ENCODE measurements around the gene KIF26B.

The KIF26B gene

GRCh38 chr1:245544236-245544635, 389.5 kb downstream of the KIF26B start:
- Histone ChIP-seq H2AFZ (ENCODE audit: low read length) (no peak overlapping the region), H3K27ac (ENCODE audit: low read length) (no peak overlapping the region), H3K4me2 (ENCODE audit: low read depth, low read length) (no peak overlapping the region), H3K36me3 (replicated peaks; ENCODE audit: insufficient read depth, low read length) (no peaks in the 10 kb centered on the region), H3K9me2 (replicated peaks; ENCODE audit: insufficient read depth, low read length) (no peaks in the 10 kb centered on the region), H4K20me1 (ENCODE audit: insufficient read depth, low read length) (no peaks in the 10 kb centered on the region), H3K79me2 (ENCODE audit: low read length) (no peaks in the 10 kb centered on the region), H3K4me1 (ENCODE audit: low read length) (peaks cover 4% of the 10 kb centered on the region), H3K9ac (ENCODE audit: low read length) (no peak overlapping the region), H3K4me3 (ENCODE audit: low read length) (no peak overlapping the region), H3K27me3 (replicated peaks; ENCODE audit: insufficient read depth, low read length) (no peaks in the 10 kb centered on the region), H3K9me3 (replicated peaks; ENCODE audit: insufficient read depth, low read length) (no peaks in the 10 kb centered on the region), H3F3A (ENCODE audit: insufficient read depth, low read length) (no peaks in the 10 kb centered on the region)
- DNase-seq: no peak
- no peak for TF ChIP-seq EZH2 (optimal IDR thresholded peaks at IDR 0.05; ENCODE audit: low read depth, low read length)
- TF ChIP-seq EZH2phosphoT487 (IDR thresholded peaks at IDR 0.05; ENCODE audit: low read length): no peak
- TF ChIP-seq CTCF (IDR thresholded peaks at IDR 0.05; ENCODE audit: low read length): no peak

- Histone ChIP-seq H3K9ac (ENCODE audit: low read length) (no peak overlapping the region), H2AFZ (ENCODE audit: low read length) (peak overlapping the region; percentile 22), H3K4me2 (ENCODE audit: low read depth, low read length) (peak overlapping the region; percentile 43), H3K4me3 (ENCODE audit: low read length) (peak overlapping the region; percentile 38), H3K9me2 (replicated peaks; ENCODE audit: insufficient read depth, low read length) (no peaks in the 10 kb centered on the region), H4K20me1 (ENCODE audit: insufficient read depth, low read length) (no peaks in the 10 kb centered on the region), H3K9me3 (replicated peaks; ENCODE audit: insufficient read depth, low read length) (no peaks in the 10 kb centered on the region), H3K27ac (ENCODE audit: low read length) (no peak overlapping the region), H3K79me2 (ENCODE audit: low read length) (no peaks in the 10 kb centered on the region), H3F3A (ENCODE audit: insufficient read depth, low read length) (no peaks in the 10 kb centered on the region), H3K36me3 (replicated peaks; ENCODE audit: insufficient read depth, low read length) (no peaks in the 10 kb centered on the region), H3K4me1 (ENCODE audit: low read length) (peaks cover 4% of the 10 kb centered on the region), H3K27me3 (replicated peaks; ENCODE audit: insufficient read depth, low read length) (peaks cover 6% of the 10 kb centered on the region; the same call in 1 of the 2 replicates)
- DNase-seq: peak; percentile 69
- TF ChIP-seq EZH2phosphoT487 (IDR thresholded peaks at IDR 0.05; ENCODE audit: low read length) (no peak), CTCF (IDR thresholded peaks at IDR 0.05; ENCODE audit: low read length) (0 out of 2 replicates have a peak, but pooled peaks have one; percentile 6), EZH2 (optimal IDR thresholded peaks at IDR 0.05; ENCODE audit: low read depth, low read length) (no peak)
Measured at GRCh38 chr1:245546875-245547274, 392.1 kb downstream of the KIF26B start.

- peaks cover 4% of the 10 kb centered on the region for H3K4me1 ChIP-seq (ENCODE audit: low read length)
- no peak for TF ChIP-seq EZH2 (optimal IDR thresholded peaks at IDR 0.05; ENCODE audit: low read depth, low read length)
- TF ChIP-seq EZH2phosphoT487 (IDR thresholded peaks at IDR 0.05; ENCODE audit: low read length): no peak
- no peak for TF ChIP-seq CTCF (IDR thresholded peaks at IDR 0.05; ENCODE audit: low read length)
- DNase-seq: no peak
- H3F3A ChIP-seq (ENCODE audit: insufficient read depth, low read length): no peaks in the 10 kb centered on the region
- H3K4me3 ChIP-seq (ENCODE audit: low read length): no peak overlapping the region
- H4K20me1 ChIP-seq (ENCODE audit: insufficient read depth, low read length): no peaks in the 10 kb centered on the region
- H3K9me3 ChIP-seq (replicated peaks; ENCODE audit: insufficient read depth, low read length): no peaks in the 10 kb centered on the region
- H3K9ac ChIP-seq (ENCODE audit: low read length): no peak overlapping the region
- H3K9me2 ChIP-seq (replicated peaks; ENCODE audit: insufficient read depth, low read length): no peaks in the 10 kb centered on the region
- no peak overlapping the region for H2AFZ ChIP-seq (ENCODE audit: low read length)
- no peaks in the 10 kb centered on the region for H3K36me3 ChIP-seq (replicated peaks; ENCODE audit: insufficient read depth, low read length)
- no peaks in the 10 kb centered on the region for H3K79me2 ChIP-seq (ENCODE audit: low read length)
- H3K27ac ChIP-seq (ENCODE audit: low read length): no peak overlapping the region
- H3K4me2 ChIP-seq (ENCODE audit: low read depth, low read length): no peak overlapping the region
- peaks cover 6% of the 10 kb centered on the region; the same call in 1 of the 2 replicates for H3K27me3 ChIP-seq (replicated peaks; ENCODE audit: insufficient read depth, low read length)
Measured at GRCh38 chr1:245549996-245550719, 395.4 kb downstream of the KIF26B start.

Measured in MM.1S (cell line).